AG09309 (cell line): ENCODE data around the gene LMAN2.

Experiments
- DNase-seq: peaks from one replicate; pipeline ENCODE4 v3.0.0-alpha.2; 2010; ENCODE audit warnings: low read depth
- H3K4me3 ChIP-seq: 2 replicates; pipeline ENCODE4 v1.5.1; 2011; ENCODE audit warnings: mild to moderate bottlenecking, low read depth, low read length, moderate library complexity; ENCODE audit not compliant: control insufficient read depth
- CTCF ChIP-seq: IDR thresholded peaks from 2 replicates; pipeline ENCODE4 v1.5.1; 2011; ENCODE audit warnings: mild to moderate bottlenecking, low read depth, low read length, inconsistent platforms; ENCODE audit not compliant: insufficient read depth, control insufficient read depth; ENCODE audit errors: missing control alignments

Gene LMAN2

GRCh38 chr5:177332896-177333260, 18.6 kb downstream of the LMAN2 start:
- TF ChIP-seq CTCF = no peak
- no peak for DNase-seq
- no peak overlapping the region for H3K4me3 ChIP-seq

DNA sequence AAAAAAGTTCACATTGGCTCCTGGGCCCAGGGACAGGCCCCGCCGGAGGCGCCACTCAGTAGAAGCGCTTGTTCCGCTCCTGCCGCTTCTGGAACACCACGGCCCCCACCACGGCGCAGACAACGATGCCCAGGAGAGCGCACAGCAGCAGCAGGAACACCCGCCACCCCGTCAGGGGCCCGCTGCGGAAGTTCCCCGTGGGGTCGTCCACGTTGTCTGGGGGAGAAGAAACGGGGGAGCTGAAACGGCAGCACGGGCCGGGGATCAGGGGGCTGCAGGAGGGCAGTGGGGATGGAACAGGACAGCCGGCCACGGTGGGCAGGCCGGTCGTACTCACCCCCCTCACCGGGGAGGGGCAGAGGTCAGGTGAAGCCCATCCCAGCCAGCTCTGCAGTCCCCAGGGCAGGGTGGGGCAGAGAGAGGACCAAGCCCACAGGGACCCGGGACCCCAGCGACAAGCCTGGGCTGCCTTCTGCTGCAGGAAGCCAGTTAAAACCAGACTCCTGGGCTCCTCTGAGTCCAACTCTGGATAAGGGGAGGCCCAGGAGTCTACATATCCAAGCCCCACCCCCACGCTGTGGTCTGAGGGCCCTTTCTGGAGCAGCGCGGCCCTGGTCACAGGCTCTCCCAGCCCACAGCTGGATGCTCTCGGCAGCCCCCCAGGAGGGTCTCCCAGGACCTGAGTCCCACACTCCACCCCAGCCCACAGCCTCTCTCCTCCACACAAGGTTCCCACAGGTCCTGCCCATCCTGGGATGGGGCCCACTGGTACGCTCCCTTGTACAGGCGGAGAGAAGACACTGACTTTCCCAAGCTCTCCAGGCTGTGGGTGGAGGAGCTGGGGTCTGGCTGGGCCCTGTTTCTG, 19.2 kb downstream of the LMAN2 start:
- no peak for DNase-seq
- no peak overlapping the region for H3K4me3 ChIP-seq
- no peak for TF ChIP-seq CTCF

DNA sequence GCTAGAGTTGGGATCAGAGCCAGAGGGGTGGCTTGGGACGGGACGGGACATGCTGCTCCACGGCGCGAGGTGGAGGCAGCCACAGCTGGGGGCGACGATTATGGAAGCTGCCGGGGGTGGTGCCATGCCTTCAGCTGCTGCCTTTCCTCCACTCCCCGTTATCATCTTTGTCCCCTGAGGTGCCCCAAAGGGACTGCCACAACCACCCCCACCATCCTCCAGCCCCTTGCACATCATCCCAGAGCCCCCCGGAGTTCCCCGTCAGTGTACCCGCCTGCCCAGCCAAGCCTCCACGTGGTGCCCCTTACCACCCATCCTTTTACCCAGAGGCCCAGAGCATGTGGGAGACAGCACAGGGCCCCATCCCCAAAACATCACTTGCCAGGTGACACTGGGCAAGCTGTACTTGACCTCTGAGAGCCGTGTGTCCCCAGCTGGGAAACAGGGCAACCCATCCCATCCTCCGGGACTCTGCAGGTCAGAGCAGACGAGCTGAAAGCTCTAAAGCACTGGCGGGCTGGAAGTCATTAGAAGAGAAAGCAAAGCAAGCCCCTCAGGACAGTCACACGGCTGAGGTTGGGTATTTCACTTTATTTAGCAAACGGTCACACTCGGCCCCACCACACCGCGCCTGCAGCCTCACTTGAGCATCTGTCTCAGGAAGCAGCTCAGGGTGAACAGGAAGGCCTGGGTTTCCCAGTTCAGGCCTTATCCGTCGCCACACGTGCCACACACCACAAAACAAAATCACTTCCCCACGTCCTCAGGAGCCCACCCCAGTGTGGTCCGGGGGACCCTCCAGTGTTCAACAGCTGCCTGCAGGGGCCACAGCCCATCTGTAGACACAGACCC, 20.3 kb downstream of the LMAN2 start:
- no peak for DNase-seq
- TF ChIP-seq CTCF = no peak
- no peak overlapping the region for H3K4me3 ChIP-seq

GRCh38 chr5:177329883-177330282, 21.6 kb downstream of the LMAN2 start:
- no peak overlapping the region for H3K4me3 ChIP-seq
- no peak for DNase-seq
- TF ChIP-seq CTCF = no peak

DNA sequence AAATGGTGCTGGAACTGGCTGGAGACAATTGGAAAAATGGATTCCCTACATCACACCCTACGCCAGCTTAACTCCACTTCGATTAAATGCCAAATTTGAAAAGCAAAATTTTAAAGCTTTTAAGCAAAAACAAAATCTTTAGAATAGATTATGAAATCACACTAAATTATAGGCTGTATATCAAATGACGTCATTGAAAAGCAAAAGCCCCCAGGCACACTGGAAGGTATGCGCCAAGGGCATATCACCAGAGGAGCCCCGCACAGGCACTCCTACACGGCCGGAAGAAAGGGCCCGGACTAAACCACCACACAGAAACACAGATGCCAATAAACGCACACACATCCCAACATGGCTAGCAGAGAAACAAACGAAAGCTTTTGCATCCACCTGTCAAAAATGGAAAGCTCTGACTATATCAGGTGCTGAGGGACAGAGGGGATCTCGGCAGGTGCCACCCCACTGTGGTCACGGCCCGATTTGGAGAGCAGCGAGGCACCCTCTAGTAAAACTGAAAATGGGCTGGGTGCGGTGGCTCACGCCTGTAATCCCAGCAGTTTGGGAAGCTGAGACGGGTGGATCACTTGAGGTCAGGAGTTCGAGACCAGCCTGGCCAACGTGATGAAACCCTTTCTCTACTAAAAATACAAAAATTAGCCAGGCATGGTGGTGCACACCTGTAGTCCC, 22.8 kb downstream of the LMAN2 start:
- TF ChIP-seq CTCF = no peak
- DNase-seq = no peak
- no peak overlapping the region for H3K4me3 ChIP-seq
